Aorta (tissue), 5 donors: ENCODE results near the gene LHX5. TPM values are rescaled to one million over a fixed set of nuclear protein-coding genes. Genes with fewer than 3 reads are reported as not detected.

Experiments
- ATAC-seq: fragments of 200-7000 bp; cut with Tn5 transposase; one replicate; pipeline ENCODE4 v1.9.1; 2022; ENCODE audit warnings: moderate library complexity; ENCODE audit not compliant: low FRiP score
- DNase-seq, 2 donors: peaks; one replicate each; pipeline ENCODE4 v3.0.0-alpha.2; 2020
- H3K27ac ChIP-seq, 2 donors: one replicate each; pipeline ENCODE4 v1.5.1; 2013; ENCODE audit warnings: low read length in 2 of 2, mild to moderate bottlenecking in 2 of 2, moderate library complexity in 2 of 2, control low read depth in 1 of 2, inconsistent platforms in 1 of 2, low read depth in 1 of 2
- H3K27me3 ChIP-seq, 2 donors: one replicate each; pipeline ENCODE4 v1.6.1; 2013; ENCODE audit warnings: control low read depth in 1 of 2, low read length in 1 of 2, mild to moderate bottlenecking in 1 of 2, moderate library complexity in 1 of 2; ENCODE audit not compliant: insufficient read depth in 2 of 2, control insufficient read depth in 1 of 2
- H3K36me3 ChIP-seq, 2 donors: one replicate each; pipeline ENCODE4 v1.6.1; 2013; ENCODE audit warnings: control low read depth in 1 of 2, low read length in 1 of 2, mild to moderate bottlenecking in 1 of 2; ENCODE audit not compliant: insufficient read depth in 2 of 2, control insufficient read depth in 1 of 2
- H3K4me1 ChIP-seq, 2 donors: one replicate each; pipeline ENCODE4 v1.6.1; 2013; ENCODE audit warnings: low read length in 2 of 2, control low read depth in 1 of 2, mild to moderate bottlenecking in 1 of 2, moderate library complexity in 1 of 2; ENCODE audit not compliant: insufficient read depth in 2 of 2, control insufficient read depth in 1 of 2
- H3K4me3 ChIP-seq, 2 donors: one replicate each; pipeline ENCODE4 v1.5.1; 2013; ENCODE audit warnings: low read length in 2 of 2, control low read depth in 1 of 2, mild to moderate bottlenecking in 1 of 2
- H3K9me3 ChIP-seq: one replicate; pipeline ENCODE4 v1.6.1; 2013; ENCODE audit warnings: mild to moderate bottlenecking, low read length; ENCODE audit not compliant: control insufficient read depth
- WGBS, 2 donors: extraction: QIAGEN DNeasy Blood & Tissue Kit; methylation state at CpG; one replicate each; pipeline ENCODE4 v1.1.7; 2013; 5-methylcytosine and 5-hydroxymethylcytosine counted together
- intact Hi-C, 2 donors: fragments of 100-400 bp; cut with DNase I; formaldehyde crosslinking; loops; one replicate each; pipeline versions ENCODE4 v1.14.2 to v1.15.0; 2022
- polyA plus RNA-seq, 2 donors: library from polyadenylated mRNA; stranded (reverse); fragments of 200-250 nt; gene quantifications; one replicate each; pipeline ENCODE4 v1.2.3, GENCODE V29; 2013
- total RNA-seq, 2 donors: library from RNA; stranded (reverse); fragmentation: NEBNext Ultra II Directional; extraction: Animal tissue kit (Norgen Biotek cat#: 25700); gene quantifications; one replicate each; pipeline ENCODE4 v1.2.1, GENCODE V29; 2021
- donor health status: healthy with polysubstance abuse.
- donor health status: Bipolar disorder and iron deficiency.
- donor health status: DM: no; HTN: no; CAD: no.
- donor health status: DM: no; HTN: no; CAD: no.
- donor health status: DM: yes; HTN: yes; CAD: no.

LHX5 gene
- total and polyA plus RNA-seq, 4 donors = not detected

GRCh38 chr12:113420996-113421595 is 50.6 kb downstream of the LHX5 start:
- Histone ChIP-seq H3K4me3 (no peak overlapping the region), H3K9me3 (no peaks in the 10 kb centered on the region), H3K36me3 (no peaks in the 10 kb centered on the region), H3K4me1 (no peaks in the 10 kb centered on the region), H3K27me3 (no peaks in the 10 kb centered on the region), H3K27ac (no peak overlapping the region)
- ATAC-seq = no peak
- DNase-seq = peak in 1 of 2 donors; percentile 27
- 73 to 74% methylated on average over 2 of the region's 2 CpGs for WGBS, 2 donors
- intact Hi-C loops = loop anchor here (5.0 to 10.0 kb wide), 3 partner anchors 106 to 224 kb away; no protein-coding TSS in a partner anchor

GRCh38 chr12:113418213-113418879 is 53.3 kb downstream of the LHX5 start:
- Histone ChIP-seq H3K36me3 (no peaks in the 10 kb centered on the region), H3K4me1 (no peaks in the 10 kb centered on the region), H3K27me3 (no peaks in the 10 kb centered on the region), H3K4me3 (no peak overlapping the region), H3K9me3 (no peaks in the 10 kb centered on the region), H3K27ac (no peak overlapping the region)
- peak; percentile 66 to 74 for DNase-seq
- no peak for ATAC-seq
- intact Hi-C loops = no loop called here
- 45 to 48% methylated on average over 13 of the region's 13 CpGs for WGBS, 2 donors

GRCh38 chr12:113416091-113416754 is 55.4 kb downstream of the LHX5 start:
- H3K4me3 ChIP-seq = no peak overlapping the region
- no peak overlapping the region for H3K27ac ChIP-seq
- H3K4me1 ChIP-seq = no peaks in the 10 kb centered on the region
- H3K9me3 ChIP-seq = no peaks in the 10 kb centered on the region
- no peaks in the 10 kb centered on the region for H3K36me3 ChIP-seq
- peak; percentile 57 to 70 for DNase-seq
- WGBS, 2 donors = 57 to 60% methylated on average over 6 of the region's 6 CpGs
- H3K27me3 ChIP-seq = no peaks in the 10 kb centered on the region
- no peak for ATAC-seq
- intact Hi-C loops = no loop called here

GRCh38 chr12:113414519-113415038 is 57.1 kb downstream of the LHX5 start:
- no peaks in the 10 kb centered on the region for H3K36me3 ChIP-seq
- H3K27ac ChIP-seq = no peak overlapping the region
- no peaks in the 10 kb centered on the region for H3K9me3 ChIP-seq
- WGBS, 2 donors = 84 to 85% methylated on average over 9 of the region's 9 CpGs
- H3K27me3 ChIP-seq = no peaks in the 10 kb centered on the region
- no peak overlapping the region for H3K4me3 ChIP-seq
- ATAC-seq (no peak), DNase-seq (peak in 1 of 2 donors; percentile 59)
- intact Hi-C loops = no loop called here
- H3K4me1 ChIP-seq = no peaks in the 10 kb centered on the region

- Histone ChIP-seq H3K4me3 (no peak overlapping the region), H3K36me3 (no peaks in the 10 kb centered on the region), H3K4me1 (no peaks in the 10 kb centered on the region), H3K27me3 (no peaks in the 10 kb centered on the region), H3K27ac (no peak overlapping the region), H3K9me3 (no peaks in the 10 kb centered on the region)
- WGBS, 2 donors = 50 to 52% methylated on average over 10 to 11 of the region's 11 CpGs
- no peak for DNase-seq
- no peak for ATAC-seq
- intact Hi-C loops = no loop called here
Observed at GRCh38 chr12:113413488-113413939, 58.2 kb downstream of the LHX5 start.

Other genes starting within 250 kb of the LHX5 start
- gene SLC8B1, start 136.8 kb downstream of the LHX5 start, total RNA-seq = 10 to 100 TPM; 32.8 to 48.6 TPM
- 10 to 100 TPM in 1 of 2 donors, 1 to 10 TPM in 1; 8.1 to 46.6 TPM for gene SLC8B1, start 136.8 kb downstream of the LHX5 start, polyA plus RNA-seq
- gene PLBD2, start 113.3 kb downstream of the LHX5 start, total RNA-seq = 10 to 100 TPM; 60.6 to 76.1 TPM
- gene PLBD2, start 113.3 kb downstream of the LHX5 start, polyA plus RNA-seq = 10 to 100 TPM; 11.6 to 31.7 TPM
- gene SDS, start 68.0 kb downstream of the LHX5 start, total RNA-seq = 1 to 10 TPM; 1.8 to 4.4 TPM
- 1 to 10 TPM; 1.0 to 9.9 TPM for gene SDS, start 68.0 kb downstream of the LHX5 start, polyA plus RNA-seq
- gene SDSL, start 49.5 kb downstream of the LHX5 start, total RNA-seq = 1 to 10 TPM; 3.8 to 4.5 TPM
- 10 to 100 TPM in 1 of 2 donors, 1 to 10 TPM in 1; 9.1 to 13.4 TPM for gene SDSL, start 49.5 kb downstream of the LHX5 start, polyA plus RNA-seq